ENCODE results near the gene NT5C3A. TPM values are rescaled to one million over a fixed set of nuclear protein-coding genes. Genes with fewer than 3 reads are reported as not detected.
A peak's percentile ranks its signal among the peaks of the same experiment; 100 is the strongest.
"Not testable (repeated sequence)": the region's sequence is repeated elsewhere in the genome, so short reads cannot be mapped to it uniquely, and the experiment has no call there.

NT5C3A gene
- 10 to 100 TPM; 46.1 to 92.9 (median 47.8) TPM for polyA plus RNA-seq

GRCh38 chr7:33062023-33062781 lies at the start of gene NT5C3A:
NT5C3A (minus strand) TSS chr7:33062776; CDS start chr7:33062705, 71 bp downstream.
- Mint-ChIP-seq H3K36me3 (peaks cover 0 to 14% (median 3%) of the 10 kb centered on the region in 3 donors), H3K27me3 (ENCODE audit: low read depth in 3 of 3) (peaks cover 6 to 12% (median 7%) of the 10 kb centered on the region in 3 donors), H3K27ac (peak within 1 kb of the TSS; percentile 91 to 98 (median 97)), H3K4me3 (peak within 1 kb of the TSS; percentile 90 to 98 (median 95)), H3K9me3 (peaks cover 0 to 6% (median 2%) of the 10 kb centered on the region in 6 donors), H3K4me1 (peaks cover 45 to 60% of the 10 kb centered on the region in 2 donors)
- no peak for DNase-seq

DNA sequence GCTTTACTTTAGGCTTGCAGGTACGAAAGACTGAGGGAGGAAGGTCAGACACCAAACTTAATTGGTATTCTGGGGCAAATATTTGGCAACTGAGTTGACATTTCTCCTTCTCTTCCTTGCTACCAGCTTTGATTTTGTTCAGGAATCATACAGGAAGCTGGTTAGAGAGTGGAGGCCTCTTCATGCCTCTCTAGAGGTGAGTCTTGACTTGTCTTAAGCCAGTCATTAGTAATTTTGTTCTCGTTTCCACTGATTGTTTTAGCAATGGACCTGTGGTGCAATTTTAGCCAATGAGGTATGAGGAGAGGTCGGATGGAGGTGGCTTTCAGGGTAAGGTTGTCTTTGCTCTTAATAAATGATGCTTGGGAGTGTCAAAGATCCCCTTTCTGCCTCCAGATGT lies 49.0 kb upstream of the NT5C3A start:
- H3K36me3 Mint-ChIP-seq, result no peaks in the 10 kb centered on the region
- H3K4me3 Mint-ChIP-seq, result no peak overlapping the region
- H3K9me3 Mint-ChIP-seq, result no peaks in the 10 kb centered on the region
- DNase-seq, result no peak
- no peak overlapping the region for H3K27ac Mint-ChIP-seq
- H3K27me3 Mint-ChIP-seq (ENCODE audit: low read depth in 3 of 3), result peaks cover 6 to 26% (median 13%) of the 10 kb centered on the region in 3 donors
- peaks cover 27 to 33% of the 10 kb centered on the region in 2 donors for H3K4me1 Mint-ChIP-seq

DNA sequence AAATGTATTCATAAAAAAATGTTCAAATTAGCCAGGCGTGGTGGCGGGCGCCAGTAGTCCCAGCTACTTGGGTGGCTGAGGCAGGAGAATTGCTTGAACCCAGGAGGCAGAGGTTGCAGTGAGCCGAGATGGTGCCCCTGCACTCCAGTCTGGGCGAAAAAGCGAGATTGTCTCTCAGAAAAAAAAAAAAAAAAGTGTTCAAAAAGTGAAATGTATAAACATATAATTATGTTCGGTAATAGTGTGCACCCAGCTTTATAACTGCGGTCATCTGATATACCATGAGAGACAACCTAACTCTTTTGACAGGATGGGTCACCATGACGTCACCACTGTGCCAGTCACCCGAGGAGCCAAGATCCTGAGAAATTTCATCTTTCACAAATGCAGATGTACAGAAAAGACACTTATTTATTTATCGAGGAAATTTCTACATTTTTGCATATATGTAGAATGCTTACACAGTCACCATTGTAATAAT lies 47.2 kb upstream of the NT5C3A start:
- peak overlapping the region; percentile 61 to 82 (median 76) for H3K4me3 Mint-ChIP-seq
- peak in 1 of 3 donors; percentile 13 for DNase-seq
- no peaks in the 10 kb centered on the region for H3K9me3 Mint-ChIP-seq
- H3K27ac Mint-ChIP-seq, result peak overlapping the region in 3 of 6 donors; percentile 13 to 84 (median 58)
- peaks cover 4 to 24% (median 13%) of the 10 kb centered on the region in 3 donors for H3K27me3 Mint-ChIP-seq (ENCODE audit: low read depth in 3 of 3)
- H3K36me3 Mint-ChIP-seq, result no peaks in the 10 kb centered on the region
- H3K4me1 Mint-ChIP-seq, result peaks cover 35 to 50% of the 10 kb centered on the region in 2 donors

DNA sequence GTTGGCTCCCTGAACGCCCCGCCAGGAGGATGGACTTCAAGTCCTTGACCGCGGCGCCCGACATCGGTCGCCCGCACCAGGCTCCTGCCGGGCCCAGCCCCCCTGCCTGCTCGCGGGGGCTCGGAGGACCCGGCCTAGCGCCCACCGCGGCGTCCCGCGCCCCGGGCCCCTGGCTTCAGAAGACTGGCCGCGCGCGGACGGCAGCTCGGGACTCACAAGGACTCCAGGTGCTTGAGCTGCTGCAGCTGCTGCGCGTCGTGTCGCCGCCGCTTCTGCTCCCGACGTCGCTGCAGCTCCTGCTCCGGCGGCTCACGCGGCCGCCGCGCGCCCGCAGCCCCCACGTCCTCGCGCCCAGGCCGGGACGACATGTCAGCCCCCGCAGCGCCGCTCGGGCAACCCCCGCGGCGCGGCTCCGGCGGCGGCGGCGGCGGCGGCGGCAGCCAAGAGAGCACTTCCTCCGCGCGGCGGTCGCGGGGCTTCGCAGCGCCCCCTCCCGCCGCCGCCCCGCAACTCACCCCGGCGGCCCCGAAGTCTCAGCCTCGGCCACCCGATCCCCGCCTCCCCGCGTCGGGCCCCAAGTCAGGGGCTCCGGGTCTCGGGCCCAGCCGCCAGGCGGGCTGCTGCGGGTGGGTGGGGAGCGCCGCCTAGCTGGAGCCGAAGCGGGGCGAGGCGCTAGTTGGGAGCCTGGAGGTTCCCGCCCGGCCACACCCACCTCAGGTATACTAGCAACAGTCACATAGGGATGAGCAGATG lies 46.6 kb upstream of the NT5C3A start, which contains the start of gene RP9:
TSS of gene RP9 (minus strand) at position 400 of the 753 bp plus-strand sequence. CDS start at position 368, 32 bp downstream.
- Mint-ChIP-seq H3K36me3 (no peaks in the 10 kb centered on the region), H3K27ac (peak within 1 kb of the TSS; percentile 49 to 85 (median 77)), H3K27me3 (ENCODE audit: low read depth in 3 of 3) (peaks cover 4 to 24% (median 11%) of the 10 kb centered on the region in 3 donors), H3K4me1 (peaks cover 38 to 53% of the 10 kb centered on the region in 2 donors), H3K9me3 (no peaks in the 10 kb centered on the region), H3K4me3 (peak within 1 kb of the TSS; percentile 85 to 91 (median 90))
- DNase-seq, result peak; percentile 74 to 79 (median 78)

GRCh38 chr7:33108554-33109004 lies 46.0 kb upstream of the NT5C3A start:
- H3K9me3 Mint-ChIP-seq, result no peaks in the 10 kb centered on the region
- peak overlapping the region; percentile 49 to 85 (median 77) for H3K27ac Mint-ChIP-seq
- H3K36me3 Mint-ChIP-seq, result no peaks in the 10 kb centered on the region
- H3K4me1 Mint-ChIP-seq, result peaks cover 43 to 59% of the 10 kb centered on the region in 2 donors
- peaks cover 4 to 22% (median 10%) of the 10 kb centered on the region in 3 donors for H3K27me3 Mint-ChIP-seq (ENCODE audit: low read depth in 3 of 3)
- no peak for DNase-seq
- H3K4me3 Mint-ChIP-seq, result peak overlapping the region; percentile 85 to 91 (median 90)

GRCh38 chr7:33107136-33108066 lies 44.8 kb upstream of the NT5C3A start:
- DNase-seq, result peak in 2 of 3 donors; percentile 13 to 31
- H3K4me1 Mint-ChIP-seq, result peaks cover 45 to 66% of the 10 kb centered on the region in 2 donors
- no peaks in the 10 kb centered on the region for H3K36me3 Mint-ChIP-seq
- H3K27ac Mint-ChIP-seq, result peak overlapping the region in 4 of 6 donors; percentile 28 to 82 (median 64)
- no peaks in the 10 kb centered on the region for H3K9me3 Mint-ChIP-seq
- peaks cover 4 to 18% (median 10%) of the 10 kb centered on the region in 3 donors for H3K27me3 Mint-ChIP-seq (ENCODE audit: low read depth in 3 of 3)
- H3K4me3 Mint-ChIP-seq, result peak overlapping the region; percentile 85 to 91 (median 90)

GRCh38 chr7:33101906-33102305 lies 39.3 kb upstream of the NT5C3A start:
- Mint-ChIP-seq H3K4me3 (no peak overlapping the region), H3K9me3 (no peaks in the 10 kb centered on the region), H3K36me3 (peaks cover 8 to 29% (median 14%) of the 10 kb centered on the region in 3 donors), H3K4me1 (peaks cover 23 to 38% of the 10 kb centered on the region in 2 donors), H3K27ac (no peak overlapping the region), H3K27me3 (ENCODE audit: low read depth in 3 of 3) (peaks cover 0 to 3% (median 0%) of the 10 kb centered on the region in 3 donors)
- no peak for DNase-seq

DNA sequence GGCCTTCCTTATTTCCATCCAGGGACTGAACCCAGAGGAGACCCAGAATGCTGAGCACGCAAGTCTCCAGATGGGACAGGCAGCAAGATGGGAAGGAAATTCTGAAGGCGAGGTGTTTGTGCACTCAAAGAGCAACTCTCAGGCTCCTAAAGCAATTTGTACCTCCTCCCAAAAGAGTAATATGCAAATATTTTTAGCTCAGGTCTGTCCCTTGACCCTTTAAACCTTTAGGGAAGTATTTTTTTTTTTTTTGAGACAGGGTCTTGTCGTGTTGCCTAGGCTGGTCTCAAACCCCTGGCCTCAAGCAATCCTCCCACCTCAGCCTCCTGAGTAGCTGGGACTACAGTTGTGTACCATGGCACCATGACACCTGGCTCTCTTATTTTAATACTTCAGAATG lies 38.2 kb upstream of the NT5C3A start:
- DNase-seq, result no peak
- peaks cover 12 to 39% (median 21%) of the 10 kb centered on the region in 3 donors for H3K36me3 Mint-ChIP-seq
- H3K4me3 Mint-ChIP-seq, result no peak overlapping the region
- peaks cover 13 to 26% of the 10 kb centered on the region in 2 donors for H3K4me1 Mint-ChIP-seq
- no peak overlapping the region for H3K27ac Mint-ChIP-seq
- peaks cover 0 to 3% (median 0%) of the 10 kb centered on the region in 3 donors for H3K27me3 Mint-ChIP-seq (ENCODE audit: low read depth in 3 of 3)
- H3K9me3 Mint-ChIP-seq, result no peaks in the 10 kb centered on the region

DNA sequence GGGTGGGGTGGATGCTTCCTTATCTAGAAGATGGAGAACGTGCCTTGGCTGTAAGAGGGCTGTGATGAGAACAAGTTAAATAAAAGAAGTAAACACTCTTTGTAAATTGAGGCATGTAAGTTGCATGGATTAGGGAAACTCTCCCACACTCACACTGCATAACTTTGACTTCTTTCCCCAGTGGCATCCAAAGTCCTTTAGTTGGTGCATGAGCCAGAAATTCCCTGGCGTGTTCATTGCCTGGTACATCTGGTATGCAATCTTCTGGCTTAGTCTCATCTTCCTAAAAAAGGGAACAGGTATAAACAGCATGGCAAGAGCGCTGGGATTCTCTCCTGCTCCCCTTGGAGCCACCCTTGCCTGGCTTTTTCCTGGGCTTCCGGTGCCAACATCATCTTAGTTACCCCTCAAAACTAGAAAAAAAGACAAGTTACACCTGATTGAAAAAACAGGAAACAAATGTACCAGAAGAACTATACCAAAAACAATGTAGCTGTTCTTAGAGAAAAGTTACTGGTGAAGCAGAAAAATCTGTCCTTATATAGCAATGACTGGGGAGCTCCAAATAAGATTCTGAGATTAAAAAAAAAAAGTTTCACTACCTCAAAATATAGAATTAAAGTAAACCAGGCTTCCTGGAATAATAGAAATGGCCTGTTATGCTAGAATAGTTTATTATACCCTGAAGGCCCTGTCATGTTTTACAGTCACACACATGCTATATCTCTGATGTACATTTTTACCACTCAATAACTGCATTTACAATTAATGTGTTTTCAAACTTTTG lies 36.8 kb upstream of the NT5C3A start:
- Mint-ChIP-seq H3K27me3 (ENCODE audit: low read depth in 3 of 3) (peaks cover 0 to 3% (median 0%) of the 10 kb centered on the region in 3 donors), H3K4me3 (no peak overlapping the region), H3K36me3 (peaks cover 20 to 47% (median 28%) of the 10 kb centered on the region in 3 donors), H3K4me1 (peaks cover 9 to 15% of the 10 kb centered on the region in 2 donors), H3K9me3 (no peaks in the 10 kb centered on the region), H3K27ac (no peak overlapping the region)
- DNase-seq, result no peak

DNA sequence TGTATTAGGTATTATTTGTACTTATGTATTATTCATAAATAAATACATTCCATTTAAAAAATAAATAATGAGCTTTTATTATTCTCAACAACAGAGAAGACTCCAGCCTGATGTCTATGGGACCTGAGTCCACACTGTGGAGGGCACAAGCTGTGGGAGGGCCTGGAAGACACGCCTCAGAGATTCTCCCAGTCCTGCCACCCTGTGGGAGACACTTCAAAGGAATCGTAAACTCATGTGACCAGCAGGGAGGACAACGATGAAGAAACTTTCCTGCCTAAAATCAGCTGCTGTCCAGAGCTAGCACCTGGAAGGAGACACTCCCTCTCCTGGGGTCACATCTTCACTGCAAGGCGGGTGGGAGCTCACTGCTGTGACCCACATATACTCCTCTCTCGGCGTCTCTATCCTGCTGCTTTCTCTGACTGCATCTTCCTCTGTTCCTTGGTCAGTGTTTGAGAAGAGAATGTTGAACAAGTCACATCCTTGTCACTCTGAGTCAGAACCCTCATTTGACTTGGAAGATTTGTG lies 32.2 kb upstream of the NT5C3A start:
- H3K27ac Mint-ChIP-seq; H3K27me3 Mint-ChIP-seq (ENCODE audit: low read depth in 3 of 3); H3K4me1 Mint-ChIP-seq; H3K4me3 Mint-ChIP-seq; H3K9me3 Mint-ChIP-seq; DNase-seq: not testable (repeated sequence)
- peaks cover 26 to 52% (median 32%) of the 10 kb centered on the region in 3 donors for H3K36me3 Mint-ChIP-seq

GRCh38 chr7:33093266-33093665 lies 30.7 kb upstream of the NT5C3A start:
- Mint-ChIP-seq H3K9me3 (no peaks in the 10 kb centered on the region), H3K4me1 (no peaks in the 10 kb centered on the region), H3K27me3 (ENCODE audit: low read depth in 3 of 3) (peaks cover 0 to 3% (median 2%) of the 10 kb centered on the region in 3 donors), H3K27ac (peak overlapping the region in 1 of 6 donors; percentile 4), H3K4me3 (no peak overlapping the region), H3K36me3 (peaks cover 21 to 37% (median 26%) of the 10 kb centered on the region in 3 donors)
- DNase-seq, result no peak

- Mint-ChIP-seq H3K4me3 (no peak overlapping the region), H3K9me3 (no peaks in the 10 kb centered on the region), H3K36me3 (peaks cover 20 to 27% (median 20%) of the 10 kb centered on the region in 3 donors), H3K4me1 (no peaks in the 10 kb centered on the region), H3K27me3 (ENCODE audit: low read depth in 3 of 3) (peaks cover 0 to 2% (median 1%) of the 10 kb centered on the region in 3 donors), H3K27ac (no peak overlapping the region)
- DNase-seq, result no peak
These were observed 29.1 kb upstream of the NT5C3A start for GRCh38 chr7:33091641-33092191.
